ENCODE data around the gene NMNAT3.

NMNAT3 gene

GRCh38 chr3:139677388-139678155 is at the start of gene NMNAT3:
Gene NMNAT3, minus strand, starts transcription at chr3:139677972. Its CDS starts 50,248 bp downstream, at chr3:139627724.
- DNase-seq (ENCODE audit: low read depth): peak; percentile 69

GRCh38 chr3:139721370-139721769 is 43.6 kb upstream of the NMNAT3 start:
- no peak for DNase-seq (ENCODE audit: low read depth)

DNA sequence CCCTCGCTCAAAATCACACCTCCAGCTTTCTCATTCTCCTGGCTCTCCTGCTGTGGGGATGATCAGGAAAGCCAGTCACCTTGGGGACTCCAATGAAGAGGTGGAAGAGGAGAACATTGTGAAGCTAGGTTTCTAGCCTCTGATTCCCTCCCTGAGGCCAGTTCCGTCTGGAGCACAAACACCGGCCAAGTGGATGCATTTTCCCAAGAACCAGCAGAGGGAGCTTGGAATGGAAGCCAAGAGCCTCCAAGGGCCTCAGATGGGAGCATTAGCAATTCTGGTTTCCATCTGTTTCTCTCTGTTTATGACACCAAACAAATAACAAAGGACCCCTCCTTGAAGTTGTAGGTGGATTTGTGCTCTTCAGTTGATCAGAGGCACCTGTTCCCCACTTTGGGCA is 40.6 kb upstream of the NMNAT3 start:
- DNase-seq (ENCODE audit: low read depth): no peak

DNA sequence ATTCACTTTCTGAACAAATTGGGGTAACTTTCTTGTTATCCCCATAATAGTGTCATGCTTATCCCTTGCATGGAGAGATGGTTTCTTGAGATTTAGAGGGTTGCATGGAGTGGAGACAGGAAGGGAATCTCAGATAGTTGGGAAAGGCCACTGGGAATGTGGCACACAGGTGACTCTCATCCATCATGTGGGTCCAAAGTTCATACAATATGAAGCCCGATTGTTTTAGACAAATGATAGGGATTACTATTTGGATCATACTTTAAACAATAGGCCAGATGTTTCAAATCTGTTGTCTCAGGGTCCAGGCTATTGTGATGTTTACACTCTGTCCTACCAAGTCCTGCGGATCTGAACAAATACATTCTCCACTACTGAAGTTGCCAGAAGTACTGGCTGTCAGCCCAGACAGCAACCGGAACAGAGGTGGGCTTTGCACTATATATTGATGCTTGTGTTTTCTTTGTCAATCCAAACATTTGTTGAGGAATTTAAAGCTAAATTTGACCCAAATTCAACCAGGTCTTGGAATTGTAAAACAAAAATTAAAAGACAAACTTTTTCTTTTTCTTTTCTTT is 39.2 kb upstream of the NMNAT3 start:
- DNase-seq (ENCODE audit: low read depth): no peak

DNA sequence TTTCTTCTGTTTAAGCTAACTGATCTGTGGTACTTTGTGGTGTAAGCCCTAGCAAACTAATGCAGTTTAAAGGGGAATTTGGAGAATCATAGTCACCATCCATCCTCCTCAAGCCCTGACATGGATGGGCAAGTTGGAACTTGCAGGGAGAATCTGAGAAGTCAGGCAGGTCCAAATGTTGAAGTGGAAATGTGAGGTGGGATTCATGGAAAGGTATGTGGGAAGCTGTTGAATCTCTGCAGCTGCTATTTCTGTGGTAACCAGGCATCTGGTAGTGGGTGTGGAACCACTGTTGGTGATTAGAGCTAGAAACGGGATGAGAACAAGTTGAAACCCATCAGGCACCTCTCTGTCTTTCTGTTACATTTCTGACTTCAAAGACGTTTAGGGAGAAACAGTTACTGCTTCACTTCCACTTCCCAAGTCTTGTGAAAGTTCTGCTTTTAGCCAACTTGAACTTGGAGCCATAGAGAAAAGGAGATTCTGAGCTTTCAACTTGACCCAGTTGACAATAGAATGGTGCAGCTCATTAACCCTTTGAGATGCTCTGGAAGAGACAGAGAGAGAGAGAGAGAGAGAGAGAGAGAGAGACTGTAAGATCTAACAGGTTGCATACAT is 38.1 kb upstream of the NMNAT3 start:
- no peak for DNase-seq (ENCODE audit: low read depth)

- no peak for DNase-seq (ENCODE audit: low read depth)
These were observed 37.4 kb upstream of the NMNAT3 start for GRCh38 chr3:139715166-139715565.

GRCh38 chr3:139710212-139710611 is 32.4 kb upstream of the NMNAT3 start:
- no peak for DNase-seq (ENCODE audit: low read depth)

- no peak for DNase-seq (ENCODE audit: low read depth)
These were observed 27.9 kb upstream of the NMNAT3 start for GRCh38 chr3:139705631-139706030.

DNA sequence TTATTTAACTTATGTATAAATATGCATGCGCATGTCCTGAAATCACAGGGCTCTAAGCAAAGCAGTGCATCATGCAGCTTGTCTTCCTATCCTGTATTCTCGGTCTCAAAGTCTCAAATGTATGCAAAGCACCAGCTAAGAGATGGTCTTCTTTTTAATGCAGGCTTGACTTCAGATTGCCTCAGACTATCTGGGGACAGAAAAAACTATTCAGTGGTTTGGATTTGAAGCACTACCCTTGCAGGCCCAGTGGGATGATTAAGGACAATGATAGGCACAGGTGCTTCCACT is 18.5 kb upstream of the NMNAT3 start:
- DNase-seq (ENCODE audit: low read depth): no peak

GRCh38 chr3:139695426-139696313 is 17.9 kb upstream of the NMNAT3 start:
- no peak for DNase-seq (ENCODE audit: low read depth)

DNA sequence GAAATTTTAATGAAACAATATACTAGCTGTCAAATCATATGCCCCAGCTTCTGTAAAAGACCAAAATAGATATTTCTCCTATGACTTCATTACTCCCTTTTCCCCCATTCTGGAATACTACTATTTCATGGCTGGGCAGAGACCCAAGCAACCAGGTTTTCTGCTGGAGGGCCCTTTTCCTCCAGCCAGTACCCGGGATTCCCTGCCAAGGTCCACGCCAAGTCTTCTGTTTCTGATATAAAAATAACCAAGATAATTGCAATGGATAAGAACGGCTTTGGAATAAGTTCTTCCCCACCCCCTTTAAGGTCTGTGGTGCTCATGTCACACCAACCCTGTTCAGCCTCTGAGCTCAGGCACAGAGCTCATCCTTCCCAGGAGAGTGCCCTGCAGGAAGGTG is 17.2 kb upstream of the NMNAT3 start:
- DNase-seq (ENCODE audit: low read depth): no peak

DNA sequence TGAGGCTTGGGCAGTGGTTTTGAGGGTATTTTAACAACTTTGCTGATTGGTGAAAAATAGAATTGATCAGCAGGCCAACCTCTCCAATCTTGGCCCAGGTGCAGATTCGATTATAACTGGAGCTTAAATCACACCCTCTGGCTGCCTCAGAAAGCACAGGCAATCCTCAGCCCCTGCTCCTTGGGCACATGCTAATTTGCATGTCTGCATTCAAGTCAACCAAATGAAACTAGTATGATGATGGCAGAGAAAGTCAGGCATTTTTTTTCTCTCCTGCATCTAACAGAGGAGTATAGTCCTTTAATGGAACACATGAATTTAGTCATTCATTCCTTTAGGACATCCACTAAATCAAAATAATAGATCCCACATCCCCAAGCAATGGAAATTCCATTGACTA is 16.8 kb upstream of the NMNAT3 start:
- DNase-seq (ENCODE audit: low read depth): no peak

DNA sequence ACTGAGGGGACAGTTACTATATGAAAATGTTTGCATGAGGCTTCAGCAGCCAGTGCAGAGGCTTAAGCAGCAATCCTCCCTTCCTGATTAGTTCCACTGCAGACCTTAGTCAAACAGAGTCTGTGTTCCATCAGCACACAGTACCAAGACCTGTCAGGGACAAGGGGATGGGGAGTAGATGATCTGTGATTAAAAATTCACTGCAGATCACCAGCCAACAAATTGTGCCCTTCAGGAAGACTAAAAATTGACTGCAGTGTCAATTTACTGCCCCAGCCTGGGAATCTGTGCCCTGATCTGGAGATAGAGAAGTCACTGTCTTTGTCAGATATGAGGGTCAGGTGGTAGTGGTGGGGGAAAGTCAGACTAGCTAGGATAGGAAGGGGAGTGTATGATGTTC is 13.8 kb upstream of the NMNAT3 start:
- no peak for DNase-seq (ENCODE audit: low read depth)

DNA sequence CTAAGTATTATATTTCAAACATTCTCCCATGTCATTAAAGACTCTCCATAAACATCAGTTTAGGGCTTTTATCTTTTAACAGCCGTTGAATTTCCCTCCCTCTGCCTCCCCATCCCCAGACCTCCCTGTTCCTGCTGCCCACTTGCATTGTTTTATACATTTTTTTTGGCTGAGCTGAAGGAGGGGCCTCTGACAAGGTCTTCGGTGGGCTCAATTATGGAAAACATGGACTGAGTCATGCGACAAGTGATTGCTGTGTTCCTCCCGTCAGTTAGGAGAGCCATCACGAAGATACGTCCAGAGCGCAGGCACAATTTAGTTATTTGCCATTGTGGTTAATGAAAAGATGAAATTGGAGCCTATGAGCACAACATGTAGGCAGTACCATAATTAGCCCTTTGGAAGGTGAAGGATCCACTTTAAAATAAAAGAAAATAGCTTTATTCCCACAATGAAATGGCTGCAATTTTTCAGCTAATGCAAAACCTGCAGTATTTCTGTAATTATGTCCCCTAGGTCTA is 12.0 kb upstream of the NMNAT3 start:
- no peak for DNase-seq (ENCODE audit: low read depth)

DNA sequence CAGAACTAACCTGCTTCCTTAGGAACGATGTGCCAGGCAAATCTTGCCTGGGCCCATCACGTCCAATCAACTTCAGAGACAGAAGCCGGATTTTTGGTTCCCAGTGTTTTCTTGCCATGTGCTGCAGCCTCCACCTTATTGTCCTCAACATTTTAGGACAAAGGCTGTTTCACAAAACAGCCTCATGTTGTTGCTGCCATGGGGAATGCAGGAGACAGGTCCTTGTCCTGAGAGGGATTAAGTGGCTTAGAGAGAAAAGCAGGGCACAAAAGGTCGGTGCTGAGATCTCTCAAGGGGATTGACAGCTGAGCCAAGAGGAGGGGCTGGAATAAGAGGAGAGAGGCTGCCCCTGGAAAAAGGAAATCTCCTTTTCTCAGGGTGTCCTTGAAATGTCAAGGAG is 11.3 kb upstream of the NMNAT3 start:
- DNase-seq (ENCODE audit: low read depth): no peak

DNA sequence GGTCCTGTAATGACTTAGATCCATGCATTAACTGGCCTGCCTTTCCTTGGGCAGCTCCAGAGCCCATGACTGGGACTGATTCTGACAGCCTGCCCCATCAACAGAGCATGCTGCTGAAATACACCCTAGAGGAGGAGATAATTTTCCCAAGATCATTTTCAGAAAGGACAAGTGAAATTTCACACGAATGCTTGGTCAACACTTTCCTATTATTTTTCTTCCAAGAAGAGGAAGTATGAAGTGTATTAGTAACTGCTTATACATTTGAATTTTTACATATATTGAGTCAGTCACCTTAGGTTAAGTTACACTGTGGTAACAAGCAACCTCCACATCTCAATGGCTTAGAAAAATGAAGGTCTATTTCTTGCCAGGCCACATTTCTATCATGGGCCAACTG is 9.7 kb upstream of the NMNAT3 start:
- DNase-seq (ENCODE audit: low read depth): no peak

DNA sequence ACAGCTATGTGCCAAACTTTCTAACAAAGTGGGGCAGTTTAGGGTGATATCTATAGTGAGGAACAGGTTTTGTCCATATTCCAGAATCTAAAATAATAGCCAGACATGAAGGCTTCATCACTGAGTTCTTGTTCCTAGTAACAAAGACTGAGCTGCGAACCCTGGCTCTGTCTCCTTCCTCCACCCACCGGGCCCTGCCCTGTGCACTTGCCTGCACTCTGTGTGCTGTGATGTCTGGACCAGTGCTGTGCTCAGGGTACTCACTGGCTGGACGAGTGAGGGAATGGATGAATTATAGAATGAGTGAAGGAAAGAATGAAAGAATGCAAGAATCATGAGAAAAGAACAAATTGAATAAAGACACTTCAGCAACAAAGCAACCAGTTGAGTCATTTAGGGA is 8.9 kb upstream of the NMNAT3 start:
- no peak for DNase-seq (ENCODE audit: low read depth)

DNA sequence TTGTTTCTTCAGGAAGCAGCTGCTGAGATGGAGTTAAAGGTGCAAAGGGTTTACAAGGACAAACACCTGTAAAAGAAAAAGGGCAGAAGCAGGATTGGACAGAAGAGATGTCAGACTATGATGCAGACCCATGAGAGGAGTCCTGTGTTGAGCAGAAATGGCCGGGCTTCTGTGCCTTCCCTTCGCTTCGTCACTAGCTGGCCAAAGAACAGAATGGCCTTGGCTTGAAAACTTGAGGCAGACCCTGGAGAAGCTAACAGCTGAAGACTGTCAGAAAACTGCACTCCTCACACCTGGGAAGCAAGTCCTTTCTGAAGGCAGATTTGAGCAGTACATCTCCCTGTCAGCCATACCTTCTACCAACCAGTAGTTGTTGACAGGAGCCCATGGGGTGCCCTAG is 8.4 kb upstream of the NMNAT3 start:
- DNase-seq (ENCODE audit: low read depth): no peak

GRCh38 chr3:139679220-139679775 is 1.5 kb upstream of the NMNAT3 start:
- no peak for DNase-seq (ENCODE audit: low read depth)

DNA sequence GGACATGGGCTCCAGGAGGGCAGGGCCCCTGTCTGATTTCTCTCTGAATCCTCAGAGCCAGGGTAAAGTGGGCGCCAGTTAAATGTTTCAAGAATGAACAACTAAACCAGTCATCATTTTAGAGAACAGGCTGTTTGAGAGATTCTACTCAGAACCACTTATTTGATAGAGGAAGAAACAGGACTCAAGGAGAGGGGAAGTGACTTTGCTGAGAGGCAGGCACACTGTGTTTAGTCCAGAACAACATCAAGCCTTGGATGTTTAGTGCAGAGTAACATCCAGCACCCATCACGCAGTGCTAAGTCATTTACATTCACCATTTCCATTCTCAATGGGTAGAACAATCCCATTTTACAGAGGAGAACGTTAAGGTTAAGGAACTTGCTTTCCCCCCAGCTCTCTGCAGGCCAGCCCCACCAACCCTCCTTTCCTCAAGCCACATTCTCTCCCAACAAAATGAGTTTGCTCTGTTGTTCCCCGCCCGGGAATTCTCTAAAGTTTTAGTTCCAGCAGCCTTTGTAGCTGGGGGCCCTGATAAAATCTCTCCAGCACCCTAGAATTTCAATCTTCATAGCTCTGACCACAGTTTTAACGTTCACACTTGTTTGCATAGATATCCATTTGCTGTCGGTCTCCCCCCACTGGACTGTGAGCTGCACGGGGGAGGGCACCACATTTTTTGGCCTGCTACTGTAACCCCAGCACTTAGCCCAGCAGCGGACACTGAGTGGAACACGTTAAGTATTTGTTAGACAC is 962 bp downstream of the NMNAT3 start:
- DNase-seq (ENCODE audit: low read depth): no peak

DNA sequence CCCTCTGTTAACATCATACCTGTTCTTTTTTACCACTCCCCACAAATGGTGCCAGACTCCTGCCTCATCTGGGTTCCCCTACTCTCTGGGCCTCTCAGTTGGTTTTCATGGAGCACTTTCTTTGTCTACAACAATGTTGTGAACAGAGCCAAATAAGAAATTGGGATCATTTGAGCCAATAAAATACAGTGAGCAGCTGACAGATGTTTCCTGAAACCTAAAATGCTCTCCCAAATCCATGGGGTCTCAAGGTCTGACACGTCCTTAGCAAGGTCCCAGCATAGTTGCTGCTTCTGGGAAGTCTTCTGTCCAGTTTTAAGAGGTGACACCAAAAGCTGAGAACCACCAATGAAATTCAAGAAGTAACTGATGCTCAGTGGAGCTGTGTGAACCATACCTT is 1.7 kb downstream of the NMNAT3 start:
- no peak for DNase-seq (ENCODE audit: low read depth)
